Stimulated activated CD4-positive, alpha-beta T cell treated with anti-CD3 and anti-CD28 coated beads, Interleukin-4, amount 100 ng/mL, for 1 hour (primary cell): Measurements from ENCODE around the gene LRRFIP1.
"Not testable (repeated sequence)": the region's sequence is repeated elsewhere in the genome, so short reads cannot be mapped to it uniquely, and the experiment has no call there.

ENCODE experiments used
- DNase-seq: peaks from one replicate; pipeline ENCODE4 v3.0.0-alpha.2; 2020

LRRFIP1 gene

GRCh38 chr2:237627441-237628246 lies at the start of gene LRRFIP1:
LRRFIP1 (plus strand) TSS chr2:237627587; CDS start chr2:237627645, 58 bp downstream.
- peak; percentile 40 for DNase-seq

GRCh38 chr2:237577956-237578870 lies 49.2 kb upstream of the LRRFIP1 start:
- DNase-seq = no peak

GRCh38 chr2:237581326-237581725 lies 46.1 kb upstream of the LRRFIP1 start:
- no peak for DNase-seq

GRCh38 chr2:237581751-237582746 lies 45.3 kb upstream of the LRRFIP1 start:
- peak; percentile 25 for DNase-seq

- DNase-seq = no peak
Measured at GRCh38 chr2:237583385-237584295, 43.7 kb upstream of the LRRFIP1 start.

- no peak for DNase-seq
Measured at GRCh38 chr2:237585590-237586221, 41.7 kb upstream of the LRRFIP1 start.

- DNase-seq = no peak
Measured at GRCh38 chr2:237588044-237588696, 39.2 kb upstream of the LRRFIP1 start.

- DNase-seq = no peak
Measured at GRCh38 chr2:237590272-237591140, 36.9 kb upstream of the LRRFIP1 start, which contains the start of gene RAB17. RAB17 (minus strand) TSS chr2:237590734; CDS start chr2:237586154, 4,580 bp downstream.

- no peak for DNase-seq
Measured at GRCh38 chr2:237591141-237591881, 36.1 kb upstream of the LRRFIP1 start.

GRCh38 chr2:237592425-237592980 lies 34.9 kb upstream of the LRRFIP1 start:
- DNase-seq = no peak

GRCh38 chr2:237593036-237593435 lies 34.4 kb upstream of the LRRFIP1 start:
- no peak for DNase-seq

- no peak for DNase-seq
Measured at GRCh38 chr2:237593596-237594320, 33.6 kb upstream of the LRRFIP1 start.

GRCh38 chr2:237594514-237594871 lies 32.9 kb upstream of the LRRFIP1 start:
- DNase-seq = no peak

GRCh38 chr2:237595829-237596519 lies 31.4 kb upstream of the LRRFIP1 start:
- DNase-seq = not testable (repeated sequence)

GRCh38 chr2:237596520-237597195 lies 30.7 kb upstream of the LRRFIP1 start:
- DNase-seq = no peak
